ENCODE measurements around the gene TXLNB.

GRCh38 chr6:139239064-139239463, 52.7 kb downstream of the TXLNB start:
- TF ChIP-seq POLR2AphosphoS5 (IDR thresholded peaks at IDR 0.05): no peak
- no peak for TF ChIP-seq POLR2A (IDR thresholded peaks at IDR 0.05)

All from prostate gland (tissue), 1 donor.